HG03066 (cell line): ENCODE data around the gene WBP11.

Experiments
- ATAC-seq: cut with Tn5 transposase; IDR thresholded peaks from one replicate; pipeline ENCODE4 v1.9.1; 2021; ENCODE audit warnings: low read depth; ENCODE audit not compliant: unreplicated experiment

WBP11 gene

GRCh38 chr12:14825256-14825655, 22.0 kb upstream of the WBP11 start:
- no peak for ATAC-seq

- no peak for ATAC-seq
Observed at GRCh38 chr12:14824012-14824634, 20.8 kb upstream of the WBP11 start.

- no peak for ATAC-seq
Observed at GRCh38 chr12:14814014-14814413, 10.7 kb upstream of the WBP11 start, which contains the start of gene SMCO3. Gene SMCO3, minus strand, starts transcription at chr12:14814182. Its CDS starts 7,502 bp downstream, at chr12:14806680.

- no peak for ATAC-seq
Observed at GRCh38 chr12:14811486-14811885, 8.2 kb upstream of the WBP11 start.

GRCh38 chr12:14810953-14811483, 7.7 kb upstream of the WBP11 start:
- no peak for ATAC-seq

- ATAC-seq, result no peak
Observed at GRCh38 chr12:14810167-14810952, 7.1 kb upstream of the WBP11 start.

GRCh38 chr12:14803830-14804160, 517 bp upstream of the WBP11 start:
- peak; percentile 16 for ATAC-seq

- ATAC-seq, result no peak
Observed at GRCh38 chr12:14802721-14803010, 612 bp downstream of the WBP11 start.

- no peak for ATAC-seq
Observed at GRCh38 chr12:14802247-14802646, 1.0 kb downstream of the WBP11 start.

GRCh38 chr12:14795028-14795448, 8.2 kb downstream of the WBP11 start:
- ATAC-seq, result no peak

GRCh38 chr12:14785568-14785967, 17.7 kb downstream of the WBP11 start:
- ATAC-seq, result no peak

GRCh38 chr12:14784471-14784870, 18.8 kb downstream of the WBP11 start:
- no peak for ATAC-seq

- ATAC-seq, result no peak
Observed at GRCh38 chr12:14782756-14783155, 20.5 kb downstream of the WBP11 start.

GRCh38 chr12:14781563-14781962, 21.7 kb downstream of the WBP11 start:
- no peak for ATAC-seq

- no peak for ATAC-seq
Observed at GRCh38 chr12:14780859-14781258, 22.4 kb downstream of the WBP11 start.

GRCh38 chr12:14779834-14780233, 23.4 kb downstream of the WBP11 start:
- no peak for ATAC-seq

GRCh38 chr12:14777271-14777670, 26.0 kb downstream of the WBP11 start:
- ATAC-seq, result no peak

- no peak for ATAC-seq
Observed at GRCh38 chr12:14776236-14776961, 26.9 kb downstream of the WBP11 start.

GRCh38 chr12:14775636-14775980, 27.7 kb downstream of the WBP11 start:
- ATAC-seq, result no peak

- no peak for ATAC-seq
Observed at GRCh38 chr12:14774906-14775635, 28.2 kb downstream of the WBP11 start.
